Medulla oblongata (tissue), 1 donor: ENCODE results near the gene PTK6.

ENCODE experiments used
- DNase-seq: peaks from one replicate; pipeline ENCODE4 v3.0.0-alpha.2; 2015; ENCODE audit errors: extremely low spot score

PTK6 gene

DNA sequence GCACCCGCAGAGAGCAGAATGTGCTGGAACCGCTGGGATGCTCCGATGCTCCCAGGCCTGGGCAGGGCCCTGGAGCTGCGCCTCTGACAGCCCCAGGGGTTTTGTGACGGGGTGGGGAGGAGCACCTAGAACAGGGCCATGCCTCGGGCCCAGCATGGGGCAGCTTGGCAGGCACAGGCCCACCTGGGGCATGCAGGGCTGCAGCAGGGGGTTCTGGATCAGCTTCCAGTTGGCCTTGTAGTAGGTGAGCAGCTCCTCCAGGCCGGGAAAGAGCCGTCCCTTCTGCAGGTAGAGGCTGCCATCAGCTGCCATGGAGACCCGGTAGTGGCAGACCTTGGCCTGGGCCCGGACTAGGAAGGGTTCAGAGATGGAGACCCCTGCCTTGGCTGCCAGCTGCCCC lies 6.0 kb upstream of the PTK6 start:
- no peak for DNase-seq

GRCh38 chr20:63542696-63543095 lies 5.5 kb upstream of the PTK6 start:
- DNase-seq: no peak

GRCh38 chr20:63542031-63542559 lies 4.9 kb upstream of the PTK6 start:
- DNase-seq: no peak

- no peak for DNase-seq
Observed at GRCh38 chr20:63541371-63541770, 4.2 kb upstream of the PTK6 start.

GRCh38 chr20:63540417-63541186 lies 3.4 kb upstream of the PTK6 start:
- DNase-seq: no peak

- DNase-seq: no peak
Observed at GRCh38 chr20:63539441-63540370, 2.5 kb upstream of the PTK6 start.

GRCh38 chr20:63539092-63539430 lies 1.9 kb upstream of the PTK6 start:
- DNase-seq: no peak

GRCh38 chr20:63538204-63539091 lies 1.3 kb upstream of the PTK6 start:
- no peak for DNase-seq

DNA sequence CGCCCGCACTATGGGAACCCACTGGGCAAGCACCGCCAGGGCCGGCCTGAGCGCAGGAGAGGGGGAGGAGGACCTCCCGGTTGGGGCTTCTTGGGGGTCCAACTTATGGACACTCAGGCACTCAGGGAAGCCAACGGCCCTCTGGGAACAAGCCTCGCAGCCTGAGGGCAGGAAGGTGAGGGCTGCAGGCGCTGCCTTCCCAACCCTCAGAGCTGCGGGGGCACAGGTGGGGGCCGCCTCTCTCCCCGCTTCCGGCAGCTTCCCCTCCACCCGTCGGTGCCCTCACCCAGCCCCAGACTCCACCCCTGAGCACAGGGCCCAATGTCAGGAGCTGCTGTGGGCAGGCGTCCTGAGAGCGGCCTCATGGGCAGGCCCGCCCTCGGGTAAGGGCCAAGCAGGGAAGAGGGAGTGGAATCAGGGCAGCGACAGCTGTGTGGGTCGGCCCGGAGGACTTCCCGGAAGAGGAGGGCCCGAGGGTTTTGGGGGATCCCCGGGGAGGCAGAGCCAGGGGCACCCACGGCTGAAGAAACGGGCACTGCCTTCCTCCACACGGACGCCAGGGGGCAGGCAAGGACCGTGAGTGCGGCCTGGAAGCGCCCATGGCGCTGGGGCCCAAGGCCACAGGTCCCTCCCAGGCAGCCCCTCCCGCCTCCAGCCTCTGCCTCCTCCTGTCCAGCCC lies 488 bp upstream of the PTK6 start:
- DNase-seq: peak; percentile 82

DNA sequence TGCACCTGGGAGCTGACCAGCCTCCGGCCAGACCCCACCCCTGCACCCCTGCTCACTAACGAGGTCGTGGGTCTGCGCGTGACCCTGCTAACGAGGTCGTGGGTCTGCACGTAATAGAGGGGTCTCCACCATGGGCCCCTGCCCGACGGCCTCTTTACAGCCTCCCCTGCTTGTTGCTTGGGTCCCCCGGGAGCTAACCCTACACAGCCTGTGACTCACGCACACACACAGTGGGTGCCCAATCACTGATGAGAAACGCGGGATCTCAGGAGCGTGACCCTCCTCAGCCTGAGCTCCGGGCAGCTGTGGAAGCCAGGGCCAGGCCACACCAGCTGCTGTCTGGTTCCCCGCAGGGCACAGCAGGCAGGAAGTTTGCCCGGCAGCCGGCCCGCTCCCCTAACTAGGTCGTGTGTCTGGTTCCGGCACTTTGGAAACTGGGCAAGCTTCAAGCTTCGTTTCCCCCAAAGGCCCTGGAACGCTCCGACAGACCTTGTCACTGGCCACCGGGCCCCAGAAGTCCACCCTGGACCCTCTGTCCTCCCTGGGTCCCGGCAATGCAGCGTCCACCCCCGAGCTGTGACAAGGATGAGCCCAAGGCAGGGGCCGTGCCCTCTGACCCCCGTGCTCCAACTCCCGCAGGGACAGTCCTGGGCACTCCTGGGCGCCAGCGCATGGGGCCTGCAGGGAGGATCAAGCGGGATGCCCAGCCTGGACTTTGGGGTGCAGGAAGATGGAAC lies 767 bp downstream of the PTK6 start:
- DNase-seq: no peak

GRCh38 chr20:63534831-63535651 lies 2.1 kb downstream of the PTK6 start:
- no peak for DNase-seq

DNA sequence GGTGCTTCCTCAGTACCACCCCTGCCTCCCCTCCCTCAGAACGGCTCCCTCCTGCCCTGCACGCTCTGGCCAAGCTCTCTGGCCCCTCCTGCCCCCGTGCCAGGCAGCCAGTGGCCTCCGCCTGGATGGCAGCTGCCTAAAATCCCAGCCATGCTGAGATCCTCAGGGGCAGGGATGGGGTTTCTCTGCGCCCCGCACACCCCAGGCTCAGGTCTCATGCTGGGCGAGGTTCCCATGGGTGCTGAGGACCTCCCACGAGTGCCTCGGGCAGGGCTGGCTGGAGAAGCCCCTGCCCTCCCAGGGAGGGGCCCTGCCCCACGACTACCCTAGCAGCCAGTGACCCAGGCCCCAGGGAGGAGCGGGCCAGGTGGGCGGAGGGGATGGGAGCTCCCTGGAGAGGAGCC lies 2.7 kb downstream of the PTK6 start:
- no peak for DNase-seq

GRCh38 chr20:63533871-63534393 lies 3.2 kb downstream of the PTK6 start:
- no peak for DNase-seq

DNA sequence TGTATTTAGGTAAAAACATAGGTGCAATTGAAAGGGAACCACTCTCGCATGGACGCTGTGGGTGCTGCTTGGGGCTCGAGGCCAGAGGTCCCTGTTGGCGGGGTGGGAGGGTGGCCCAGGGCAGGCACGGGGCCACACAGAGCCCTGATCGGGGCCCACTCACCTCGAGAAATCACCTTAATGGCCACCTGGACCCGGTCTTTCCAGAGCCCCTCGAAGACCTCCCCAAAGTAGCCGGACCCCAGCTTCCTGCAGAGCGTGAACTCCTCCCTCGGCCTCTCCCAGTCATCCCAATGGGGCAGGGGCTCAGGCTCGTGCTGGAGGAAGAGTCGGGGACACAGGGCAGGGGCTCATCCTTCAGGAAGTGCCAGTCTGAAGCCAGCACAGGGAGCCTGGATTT lies 3.8 kb downstream of the PTK6 start:
- DNase-seq: no peak

GRCh38 chr20:63532449-63532971 lies 4.7 kb downstream of the PTK6 start:
- no peak for DNase-seq

DNA sequence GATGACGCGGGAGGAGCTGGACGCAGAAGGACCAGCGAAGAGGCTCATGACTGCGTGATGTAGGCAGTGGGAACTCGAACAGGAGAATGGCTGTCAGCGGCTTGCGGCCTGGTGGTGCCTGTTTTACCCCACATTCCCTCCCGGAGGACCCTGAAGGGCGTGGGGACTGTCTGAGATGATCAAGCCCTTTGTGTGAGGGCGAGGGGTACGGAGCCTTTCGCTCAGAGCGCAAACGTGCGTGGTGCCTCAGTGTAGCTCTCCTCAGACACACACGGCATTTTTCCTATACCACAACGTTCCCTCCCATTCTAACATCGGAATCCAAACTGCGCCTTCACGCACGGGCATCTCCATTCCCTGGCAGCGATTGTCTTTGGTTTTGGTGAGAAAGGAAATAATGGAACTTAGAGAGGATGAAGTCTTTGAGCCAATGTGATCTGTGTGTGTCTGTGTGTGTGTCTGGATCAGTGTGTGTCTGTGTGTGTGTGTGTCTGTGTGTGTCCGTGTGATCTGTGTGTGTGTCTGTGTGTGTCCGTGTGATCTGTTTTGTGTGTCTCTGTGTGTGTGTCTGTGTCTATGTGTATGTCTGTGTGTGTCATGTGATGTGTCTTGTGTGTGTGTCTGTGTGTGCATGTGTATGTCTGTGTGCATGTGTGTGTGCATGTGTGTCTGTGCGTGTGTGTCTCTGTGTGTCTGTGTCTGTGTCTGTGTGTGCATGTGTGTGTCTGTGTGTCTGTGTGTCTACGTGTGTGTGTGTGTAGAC lies 5.3 kb downstream of the PTK6 start:
- DNase-seq: no peak

DNA sequence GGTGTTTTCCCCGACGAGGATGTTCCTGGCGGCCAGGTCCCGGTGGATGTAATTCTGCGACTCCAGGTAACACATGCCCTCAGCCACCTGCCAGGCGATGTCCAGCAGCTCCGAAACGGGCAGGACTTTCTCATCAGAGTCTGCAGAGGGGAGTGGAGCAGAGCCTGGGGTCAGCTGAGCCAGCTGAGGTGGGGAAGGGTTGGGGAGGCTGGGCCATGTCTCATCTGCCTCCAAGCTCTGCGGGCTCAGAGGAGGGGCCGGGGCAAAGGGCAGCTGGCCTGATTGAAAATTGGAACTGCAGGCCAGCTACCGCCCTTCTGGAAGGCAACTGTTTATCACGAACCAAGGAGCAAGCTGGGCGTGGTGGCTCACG lies 6.4 kb downstream of the PTK6 start:
- no peak for DNase-seq
